ENCODE measurements around the gene ARID1B.

The ARID1B gene

GRCh38 chr6:157063923-157064322 lies 286.7 kb downstream of the ARID1B start:
- 94 to 95% methylated on average over 5 of the region's 5 CpGs for WGBS, 2 experiments
- H3K4me1 ChIP-seq (ENCODE audit: control insufficient read depth, insufficient read depth, low read length): peaks cover 12% of the 10 kb centered on the region
- H3K36me3 ChIP-seq (ENCODE audit: control insufficient read depth, insufficient read depth, low read length): no peaks in the 10 kb centered on the region
- H3K9me3 ChIP-seq (ENCODE audit: control insufficient read depth, low read length): no peaks in the 10 kb centered on the region
- H3K27ac ChIP-seq (ENCODE audit: insufficient read depth, low read depth, low read length, poor library complexity, severe bottlenecking): no peak overlapping the region
- H3K27me3 ChIP-seq (ENCODE audit: control insufficient read depth, insufficient read depth, low read length, poor library complexity, severe bottlenecking): no peaks in the 10 kb centered on the region
- H3K4me3 ChIP-seq (ENCODE audit: insufficient read depth, low read depth, low read length): no peak overlapping the region

DNA sequence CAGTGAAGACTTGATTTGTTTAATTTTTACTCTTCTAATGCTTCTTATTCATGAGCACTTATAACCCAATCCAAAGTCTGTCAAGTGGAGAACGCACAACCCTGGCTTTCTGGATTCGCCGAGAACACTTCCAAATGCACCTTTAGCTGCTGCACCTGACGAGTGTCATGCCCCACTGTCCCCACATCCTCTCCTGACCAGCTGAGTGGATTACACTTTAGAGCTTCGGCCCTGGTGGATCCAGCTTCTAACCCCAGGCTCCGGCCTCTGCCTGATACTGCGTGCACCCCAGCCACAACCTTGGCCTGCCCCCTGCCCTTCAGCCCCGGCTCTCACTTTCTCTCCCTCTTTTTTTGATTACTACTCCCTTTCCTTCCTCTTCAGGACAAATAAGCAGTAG lies 287.3 kb downstream of the ARID1B start:
- Histone ChIP-seq H3K4me3 (ENCODE audit: insufficient read depth, low read depth, low read length) (no peak overlapping the region), H3K9me3 (ENCODE audit: control insufficient read depth, low read length) (no peaks in the 10 kb centered on the region), H3K27ac (ENCODE audit: insufficient read depth, low read depth, low read length, poor library complexity, severe bottlenecking) (no peak overlapping the region), H3K36me3 (ENCODE audit: control insufficient read depth, insufficient read depth, low read length) (no peaks in the 10 kb centered on the region), H3K27me3 (ENCODE audit: control insufficient read depth, insufficient read depth, low read length, poor library complexity, severe bottlenecking) (no peaks in the 10 kb centered on the region), H3K4me1 (ENCODE audit: control insufficient read depth, insufficient read depth, low read length) (peaks cover 10% of the 10 kb centered on the region)
- WGBS, 2 experiments: 86 to 89% methylated on average over 7 to 8 of the region's 8 CpGs

- no peak overlapping the region for H3K27ac ChIP-seq (ENCODE audit: insufficient read depth, low read depth, low read length, poor library complexity, severe bottlenecking)
- H3K36me3 ChIP-seq (ENCODE audit: control insufficient read depth, insufficient read depth, low read length): no peaks in the 10 kb centered on the region
- no peaks in the 10 kb centered on the region for H3K9me3 ChIP-seq (ENCODE audit: control insufficient read depth, low read length)
- 93 to 97% methylated on average over 5 of the region's 5 CpGs for whole genome bisulfite sequencing, 2 experiments
- H3K4me1 ChIP-seq (ENCODE audit: control insufficient read depth, insufficient read depth, low read length): peaks cover 3% of the 10 kb centered on the region
- H3K27me3 ChIP-seq (ENCODE audit: control insufficient read depth, insufficient read depth, low read length, poor library complexity, severe bottlenecking): no peaks in the 10 kb centered on the region
- no peak overlapping the region for H3K4me3 ChIP-seq (ENCODE audit: insufficient read depth, low read depth, low read length)
Measured at GRCh38 chr6:157065366-157065765, 288.2 kb downstream of the ARID1B start.

GRCh38 chr6:157066781-157067491 lies 289.8 kb downstream of the ARID1B start:
- 89 to 93% methylated on average over 6 of the region's 6 CpGs for WGBS, 2 experiments
- Histone ChIP-seq H3K27ac (ENCODE audit: insufficient read depth, low read depth, low read length, poor library complexity, severe bottlenecking) (no peak overlapping the region), H3K27me3 (ENCODE audit: control insufficient read depth, insufficient read depth, low read length, poor library complexity, severe bottlenecking) (no peaks in the 10 kb centered on the region), H3K4me1 (ENCODE audit: control insufficient read depth, insufficient read depth, low read length) (no peaks in the 10 kb centered on the region), H3K36me3 (ENCODE audit: control insufficient read depth, insufficient read depth, low read length) (no peaks in the 10 kb centered on the region), H3K9me3 (ENCODE audit: control insufficient read depth, low read length) (no peaks in the 10 kb centered on the region), H3K4me3 (ENCODE audit: insufficient read depth, low read depth, low read length) (no peak overlapping the region)

DNA sequence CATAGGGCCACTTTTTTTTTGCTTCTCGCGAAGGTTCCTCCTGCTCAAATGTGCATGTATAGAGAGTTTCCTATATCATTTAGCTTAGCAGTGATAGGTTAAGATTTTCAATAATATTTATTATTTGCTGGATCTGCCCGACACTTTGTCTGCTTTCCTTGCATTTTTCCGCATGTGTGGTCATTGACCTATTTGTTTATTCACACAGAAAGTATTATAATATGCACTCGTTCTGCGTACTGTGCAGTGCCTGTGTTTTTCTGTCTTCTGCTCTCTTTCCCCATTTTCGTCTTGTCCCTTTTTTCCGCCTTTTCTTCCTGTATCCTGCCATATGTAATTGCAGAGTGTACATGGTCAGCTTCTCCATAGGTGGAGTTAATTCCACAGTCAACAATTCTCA lies 290.3 kb downstream of the ARID1B start:
- WGBS, 2 experiments: 92 to 96% methylated on average over 6 to 8 of the region's 8 CpGs
- H3K36me3 ChIP-seq (ENCODE audit: control insufficient read depth, insufficient read depth, low read length): no peaks in the 10 kb centered on the region
- no peak overlapping the region for H3K27ac ChIP-seq (ENCODE audit: insufficient read depth, low read depth, low read length, poor library complexity, severe bottlenecking)
- H3K9me3 ChIP-seq (ENCODE audit: control insufficient read depth, low read length): no peaks in the 10 kb centered on the region
- no peak overlapping the region for H3K4me3 ChIP-seq (ENCODE audit: insufficient read depth, low read depth, low read length)
- no peaks in the 10 kb centered on the region for H3K4me1 ChIP-seq (ENCODE audit: control insufficient read depth, insufficient read depth, low read length)
- no peaks in the 10 kb centered on the region for H3K27me3 ChIP-seq (ENCODE audit: control insufficient read depth, insufficient read depth, low read length, poor library complexity, severe bottlenecking)

DNA sequence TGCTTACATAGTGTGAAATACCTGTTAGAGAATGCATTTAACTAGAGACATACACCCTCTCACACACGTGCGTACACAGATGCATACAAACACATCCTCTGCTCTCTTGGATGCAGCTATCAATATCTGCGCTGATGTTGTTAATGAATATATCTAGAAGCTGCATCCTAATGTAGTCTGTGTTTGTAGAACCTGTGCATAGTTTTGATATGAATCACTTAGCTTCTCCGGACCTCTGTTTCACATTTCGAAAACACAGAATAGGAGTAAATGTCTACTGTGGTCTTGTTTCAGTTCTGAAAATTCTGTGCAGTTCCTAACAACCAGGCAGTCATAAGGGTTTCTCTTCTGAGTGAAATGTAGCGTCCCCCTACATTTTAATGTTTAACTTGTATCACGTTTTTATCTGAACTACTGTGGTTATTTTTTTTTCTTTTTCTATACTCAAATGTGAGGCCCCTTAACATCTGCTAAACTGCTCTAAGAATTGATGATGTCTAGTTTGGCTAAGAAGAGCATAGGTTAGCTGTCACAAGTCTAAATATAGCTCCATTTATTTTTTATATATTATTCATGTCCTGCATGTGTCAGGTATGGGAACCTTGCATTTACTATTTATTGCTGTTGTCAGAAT lies 291.6 kb downstream of the ARID1B start:
- no peaks in the 10 kb centered on the region for H3K4me1 ChIP-seq (ENCODE audit: control insufficient read depth, insufficient read depth, low read length)
- H3K27ac ChIP-seq (ENCODE audit: insufficient read depth, low read depth, low read length, poor library complexity, severe bottlenecking): no peak overlapping the region
- no peaks in the 10 kb centered on the region for H3K9me3 ChIP-seq (ENCODE audit: control insufficient read depth, low read length)
- no peak overlapping the region for H3K4me3 ChIP-seq (ENCODE audit: insufficient read depth, low read depth, low read length)
- H3K36me3 ChIP-seq (ENCODE audit: control insufficient read depth, insufficient read depth, low read length): no peaks in the 10 kb centered on the region
- WGBS, 2 experiments: 93 to 96% methylated on average over 5 to 6 of the region's 7 CpGs
- no peaks in the 10 kb centered on the region for H3K27me3 ChIP-seq (ENCODE audit: control insufficient read depth, insufficient read depth, low read length, poor library complexity, severe bottlenecking)

DNA sequence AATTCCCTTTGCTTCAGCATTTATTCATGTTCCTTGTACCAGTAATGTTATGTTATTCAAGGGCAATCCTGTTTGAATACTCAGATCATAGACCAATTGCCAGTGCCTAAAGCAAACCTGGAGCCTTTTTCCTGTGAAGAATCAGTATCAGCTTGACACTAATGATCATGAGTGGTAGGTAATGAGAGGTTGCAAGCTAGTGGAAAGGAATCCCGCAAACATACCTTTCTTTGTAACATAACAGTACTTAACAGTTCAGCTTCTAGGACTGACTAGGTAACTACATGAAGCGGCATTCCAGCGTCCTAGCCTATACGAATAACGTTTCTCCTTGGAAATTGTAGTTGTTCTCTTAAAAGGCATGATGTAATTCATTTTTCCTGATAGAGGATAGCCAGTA lies 292.4 kb downstream of the ARID1B start:
- no peak overlapping the region for H3K27ac ChIP-seq (ENCODE audit: insufficient read depth, low read depth, low read length, poor library complexity, severe bottlenecking)
- no peak overlapping the region for H3K4me3 ChIP-seq (ENCODE audit: insufficient read depth, low read depth, low read length)
- whole genome bisulfite sequencing, 2 experiments: 84 to 88% methylated on average over 5 of the region's 5 CpGs

GRCh38 chr6:157070403-157071107 lies 293.4 kb downstream of the ARID1B start:
- Histone ChIP-seq H3K4me3 (ENCODE audit: insufficient read depth, low read depth, low read length) (no peak overlapping the region), H3K36me3 (ENCODE audit: control insufficient read depth, insufficient read depth, low read length) (no peaks in the 10 kb centered on the region), H3K9me3 (ENCODE audit: control insufficient read depth, low read length) (no peaks in the 10 kb centered on the region), H3K27me3 (ENCODE audit: control insufficient read depth, insufficient read depth, low read length, poor library complexity, severe bottlenecking) (no peaks in the 10 kb centered on the region), H3K27ac (ENCODE audit: insufficient read depth, low read depth, low read length, poor library complexity, severe bottlenecking) (no peak overlapping the region), H3K4me1 (ENCODE audit: control insufficient read depth, insufficient read depth, low read length) (no peaks in the 10 kb centered on the region)
- WGBS, 2 experiments: 67% methylated on average over 7 to 8 of the region's 8 CpGs

More for the DNA sequence above, 292.4 kb downstream of the ARID1B start:
- Histone ChIP-seq H3K9me3 (ENCODE audit: control insufficient read depth, low read length) (no peaks in the 10 kb centered on the region), H3K4me1 (ENCODE audit: control insufficient read depth, insufficient read depth, low read length) (no peaks in the 10 kb centered on the region), H3K36me3 (ENCODE audit: control insufficient read depth, insufficient read depth, low read length) (no peaks in the 10 kb centered on the region), H3K27me3 (ENCODE audit: control insufficient read depth, insufficient read depth, low read length, poor library complexity, severe bottlenecking) (no peaks in the 10 kb centered on the region)

DNA sequence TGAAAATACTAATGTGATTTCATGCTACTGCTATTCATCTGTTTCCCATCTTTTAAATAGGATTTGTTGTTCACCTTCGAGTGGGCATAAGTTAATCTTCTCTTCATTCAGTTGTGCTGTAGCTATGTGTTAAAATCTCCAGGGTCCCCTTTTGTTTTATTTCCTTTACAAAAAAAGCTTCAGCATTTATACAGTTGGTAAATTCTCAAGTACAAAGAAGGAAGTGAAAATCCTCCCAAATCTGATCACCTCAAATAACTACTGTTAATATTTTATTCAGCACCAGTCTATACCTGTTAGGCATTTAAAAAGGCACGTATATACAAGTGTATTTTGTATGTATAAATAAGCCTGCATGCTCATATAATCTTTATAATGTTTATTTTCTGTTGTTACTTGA lies 294.9 kb downstream of the ARID1B start:
- H3K27me3 ChIP-seq (ENCODE audit: control insufficient read depth, insufficient read depth, low read length, poor library complexity, severe bottlenecking): no peaks in the 10 kb centered on the region
- no peaks in the 10 kb centered on the region for H3K36me3 ChIP-seq (ENCODE audit: control insufficient read depth, insufficient read depth, low read length)
- no peak overlapping the region for H3K27ac ChIP-seq (ENCODE audit: insufficient read depth, low read depth, low read length, poor library complexity, severe bottlenecking)
- H3K4me1 ChIP-seq (ENCODE audit: control insufficient read depth, insufficient read depth, low read length): no peaks in the 10 kb centered on the region
- no peaks in the 10 kb centered on the region for H3K9me3 ChIP-seq (ENCODE audit: control insufficient read depth, low read length)
- 75% methylated on average over 1 of the region's 2 CpGs; no CpG with 5 or more reads in 1 of the 2 experiments for WGBS, 2 experiments
- no peak overlapping the region for H3K4me3 ChIP-seq (ENCODE audit: insufficient read depth, low read depth, low read length)

GRCh38 chr6:157073596-157073995 lies 296.4 kb downstream of the ARID1B start:
- no peaks in the 10 kb centered on the region for H3K9me3 ChIP-seq (ENCODE audit: control insufficient read depth, low read length)
- no peaks in the 10 kb centered on the region for H3K36me3 ChIP-seq (ENCODE audit: control insufficient read depth, insufficient read depth, low read length)
- H3K27me3 ChIP-seq (ENCODE audit: control insufficient read depth, insufficient read depth, low read length, poor library complexity, severe bottlenecking): no peaks in the 10 kb centered on the region
- WGBS, 2 experiments: 97 to 98% methylated on average over 4 of the region's 4 CpGs
- H3K4me1 ChIP-seq (ENCODE audit: control insufficient read depth, insufficient read depth, low read length): no peaks in the 10 kb centered on the region
- H3K27ac ChIP-seq (ENCODE audit: insufficient read depth, low read depth, low read length, poor library complexity, severe bottlenecking): no peak overlapping the region
- no peak overlapping the region for H3K4me3 ChIP-seq (ENCODE audit: insufficient read depth, low read depth, low read length)

Data from ectodermal cell (in vitro differentiated cells).